ENCODE results near the gene ZBTB16. TPM values are rescaled to one million over a fixed set of nuclear protein-coding genes. Genes with fewer than 3 reads are reported as not detected.

ZBTB16 gene
- total RNA-seq, 1 donor from 2014 or later: 0.17 TPM

- no peak overlapping the region for H3K4me3 ChIP-seq (ENCODE audit: low read depth, low read length)
- no peak for TF ChIP-seq CTCF (conservative IDR thresholded peaks at IDR 0.05; ENCODE audit: low read depth, low read length)
Observed at GRCh38 chr11:114175706-114176105, 116.2 kb downstream of the ZBTB16 start.

DNA sequence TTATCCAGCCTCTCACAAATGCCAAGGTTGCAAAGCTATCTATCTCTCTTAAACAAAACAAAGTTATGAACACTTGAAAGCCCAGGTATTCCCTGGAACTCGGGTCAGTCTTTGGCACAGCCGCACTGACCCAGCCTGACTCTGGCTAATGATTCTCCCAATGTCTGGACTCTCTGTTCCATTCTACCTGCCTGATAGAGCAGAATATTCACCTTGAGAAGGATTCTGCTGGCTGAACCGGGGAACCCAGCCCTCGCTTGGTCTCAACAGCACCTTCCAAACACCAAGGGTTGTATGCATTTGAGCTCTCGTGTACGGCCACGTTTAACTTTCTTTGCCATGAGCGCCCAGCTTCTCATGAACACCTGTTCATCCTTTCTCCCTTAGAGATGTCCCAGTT, 116.8 kb downstream of the ZBTB16 start:
- no peak for DNase-seq (ENCODE audit: low read depth)
- no peak for TF ChIP-seq CTCF (conservative IDR thresholded peaks at IDR 0.05; ENCODE audit: low read depth, low read length)
- no peak overlapping the region for H3K4me3 ChIP-seq (ENCODE audit: low read depth, low read length)

More at GRCh38 chr11:114175706-114176105, 116.2 kb downstream of the ZBTB16 start:
- no peak for DNase-seq (ENCODE audit: low read depth)

DNA sequence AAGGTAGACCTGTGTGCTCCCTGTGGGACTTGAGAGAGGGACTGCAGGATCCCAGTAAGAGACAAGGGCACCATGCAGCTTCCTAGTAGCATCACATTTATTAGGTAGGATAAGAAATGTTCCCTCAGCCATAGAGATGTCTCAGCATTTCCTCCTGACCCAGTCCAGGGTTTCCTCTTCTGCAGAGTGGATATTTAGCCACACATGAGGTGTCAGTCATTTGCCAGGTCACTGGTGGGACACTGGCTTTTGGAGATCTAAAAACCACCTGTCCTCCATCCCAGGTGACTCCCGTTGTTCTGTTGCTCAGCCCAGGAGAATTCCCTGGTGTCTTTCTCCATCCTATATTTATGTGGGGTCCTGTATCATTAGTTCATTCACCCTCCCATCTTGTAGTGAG, 119.1 kb downstream of the ZBTB16 start:
- TF ChIP-seq CTCF (conservative IDR thresholded peaks at IDR 0.05; ENCODE audit: low read depth, low read length): no peak
- no peak overlapping the region for H3K4me3 ChIP-seq (ENCODE audit: low read depth, low read length)
- no peak for DNase-seq (ENCODE audit: low read depth)

GRCh38 chr11:114179234-114179941, 119.9 kb downstream of the ZBTB16 start:
- DNase-seq (ENCODE audit: low read depth): no peak
- no peak for TF ChIP-seq CTCF (conservative IDR thresholded peaks at IDR 0.05; ENCODE audit: low read depth, low read length)
- no peak overlapping the region for H3K4me3 ChIP-seq (ENCODE audit: low read depth, low read length)

DNA sequence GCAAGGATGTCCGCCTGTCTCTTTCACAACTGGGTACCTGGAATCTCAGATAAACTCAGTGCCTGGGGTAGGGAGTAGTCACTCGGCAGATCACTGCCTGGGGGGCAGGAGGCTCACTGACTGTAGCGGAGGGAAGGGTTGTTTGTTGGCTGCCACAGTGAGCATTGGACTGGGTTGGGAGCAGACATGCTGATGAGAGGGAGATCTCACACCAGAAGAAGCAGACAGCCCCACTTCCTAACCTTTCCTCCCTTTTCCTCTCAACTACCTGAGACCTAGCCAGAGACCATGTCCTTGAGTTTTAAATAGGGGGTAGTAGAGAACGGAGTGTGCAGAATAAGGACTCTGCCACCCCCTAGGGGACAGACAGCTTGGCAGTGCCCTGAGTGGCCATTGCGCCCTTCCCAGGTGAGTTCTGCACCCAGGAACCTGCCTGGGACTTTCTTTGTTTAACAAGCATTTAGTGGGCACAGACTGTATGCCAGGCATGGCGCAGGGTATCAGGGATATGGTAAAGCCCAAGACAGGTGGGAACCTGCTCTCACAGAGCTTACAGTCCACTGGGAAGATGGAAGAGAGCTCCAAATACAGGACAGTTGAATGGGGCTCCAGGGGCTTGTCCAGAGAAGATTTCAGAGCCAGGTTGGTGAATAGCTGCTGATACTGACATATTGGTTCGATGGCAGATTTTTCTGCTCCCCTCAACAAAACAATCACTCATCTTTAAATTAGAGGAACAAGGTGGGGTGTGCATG, 121.0 kb downstream of the ZBTB16 start:
- TF ChIP-seq CTCF (conservative IDR thresholded peaks at IDR 0.05; ENCODE audit: low read depth, low read length): peak; percentile 78
- no peak for DNase-seq (ENCODE audit: low read depth)
- H3K4me3 ChIP-seq (ENCODE audit: low read depth, low read length): no peak overlapping the region

- H3K4me3 ChIP-seq (ENCODE audit: low read depth, low read length): no peak overlapping the region
- DNase-seq (ENCODE audit: low read depth): no peak
- no peak for TF ChIP-seq CTCF (conservative IDR thresholded peaks at IDR 0.05; ENCODE audit: low read depth, low read length)
Observed at GRCh38 chr11:114181195-114181594, 121.7 kb downstream of the ZBTB16 start.

Data from epithelial cell of proximal tubule (primary cell).